VCaP (cell line): ENCODE measurements around the gene ADAMTS20.

Source experiments
- H3K27ac ChIP-seq: fragments of 450-650 bp; 2 replicates; pipeline ENCODE4 v1.5.1; 2017
- CTCF ChIP-seq: fragments of 450-650 bp; conservative IDR thresholded peaks from 2 replicates; pipeline ENCODE4 v1.5.1; 2017; ENCODE audit warnings: mild to moderate bottlenecking, moderate library complexity

The ADAMTS20 gene

GRCh38 chr12:43579206-43579605 lies 27.2 kb upstream of the ADAMTS20 start:
- H3K27ac ChIP-seq, result no peak overlapping the region
- TF ChIP-seq CTCF, result no peak

GRCh38 chr12:43578782-43579181 lies 26.8 kb upstream of the ADAMTS20 start:
- H3K27ac ChIP-seq, result no peak overlapping the region
- no peak for TF ChIP-seq CTCF

GRCh38 chr12:43577381-43577780 lies 25.4 kb upstream of the ADAMTS20 start:
- no peak overlapping the region for H3K27ac ChIP-seq
- no peak for TF ChIP-seq CTCF

GRCh38 chr12:43576162-43576561 lies 24.2 kb upstream of the ADAMTS20 start:
- H3K27ac ChIP-seq, result no peak overlapping the region
- TF ChIP-seq CTCF, result no peak

GRCh38 chr12:43571885-43572284 lies 19.9 kb upstream of the ADAMTS20 start:
- H3K27ac ChIP-seq, result no peak overlapping the region
- TF ChIP-seq CTCF, result no peak

- H3K27ac ChIP-seq, result no peak overlapping the region
- TF ChIP-seq CTCF, result no peak
These were observed 4.1 kb upstream of the ADAMTS20 start for GRCh38 chr12:43556057-43556456.

- H3K27ac ChIP-seq, result no peak overlapping the region
- no peak for TF ChIP-seq CTCF
These were observed 578 bp downstream of the ADAMTS20 start for GRCh38 chr12:43551279-43551970.
